Neural crest cell (in vitro differentiated cells): ENCODE results near the gene PCSK2. TPM values are rescaled to one million over a fixed set of nuclear protein-coding genes. Genes with fewer than 3 reads are reported as not detected.

Experiments used
- DNase-seq: peaks from one replicate; pipeline ENCODE4 v3.0.0; 2021; ENCODE audit warnings: low read depth, mixed read lengths, low spot score
- H3K27ac Mint-ChIP-seq: one replicate; pipeline ENCODE4 v1.8.0; 2021; ENCODE audit warnings: mild to moderate bottlenecking, mixed read lengths; ENCODE audit not compliant: unreplicated experiment
- H3K27me3 Mint-ChIP-seq: 2 replicates; pipeline ENCODE4 v1.8.0; 2021; ENCODE audit warnings: low read depth, mild to moderate bottlenecking, mixed read lengths
- H3K36me3 Mint-ChIP-seq: 2 replicates; pipeline ENCODE4 v1.8.0; 2021; ENCODE audit warnings: low read depth, mild to moderate bottlenecking, mixed read lengths
- H3K4me1 Mint-ChIP-seq: 2 replicates; pipeline ENCODE4 v1.8.0; 2021; ENCODE audit warnings: mixed read lengths
- H3K4me3 Mint-ChIP-seq: one replicate; pipeline ENCODE4 v1.8.0; 2021; ENCODE audit warnings: mild to moderate bottlenecking, mixed read lengths
- H3K9me3 Mint-ChIP-seq: 2 replicates; pipeline ENCODE4 v1.8.0; 2021; ENCODE audit warnings: mixed read lengths
- total RNA-seq: library from RNA; stranded (reverse); gene quantifications from 2 replicates; pipeline ENCODE4 v1.2.1, GENCODE V29; 2021
- TF ChIP-seq, protein P1 (sequence below): fragments of 200-600 bp; sonication (generic); conservative IDR thresholded peaks from 2 replicates; pipeline ENCODE4 v1.5.0; 2021; ENCODE audit warnings: antibody characterized with exemption, mild to moderate bottlenecking

PCSK2 gene
- total RNA-seq, 1 donor from 2014 or later, result 2.1 TPM

DNA sequence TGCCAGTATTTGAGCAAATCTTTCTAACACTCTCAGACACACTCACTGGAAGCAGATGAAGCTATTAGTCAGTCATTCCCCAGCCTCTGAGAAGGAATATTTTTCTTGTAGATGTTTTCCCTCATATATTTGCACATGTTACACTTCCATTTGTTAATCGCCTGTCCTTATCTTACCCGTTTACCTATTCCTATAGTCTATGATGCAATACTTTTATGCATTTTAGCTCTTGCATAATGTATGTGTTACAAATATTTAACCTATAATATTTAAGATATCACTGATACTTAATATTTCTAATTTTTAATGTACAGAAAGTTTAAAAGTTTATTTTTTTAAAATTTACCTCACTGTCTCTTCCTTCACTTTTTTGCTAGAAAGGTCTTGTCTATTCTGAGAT is 71.9 kb downstream of the PCSK2 start:
- Mint-ChIP-seq H3K9me3 (peaks cover 5% of the 10 kb centered on the region), H3K4me1 (no peaks in the 10 kb centered on the region), H3K27me3 (no peaks in the 10 kb centered on the region), H3K36me3 (no peaks in the 10 kb centered on the region), H3K27ac (no peak overlapping the region), H3K4me3 (no peak overlapping the region)
- TF ChIP-seq, protein P1, sequence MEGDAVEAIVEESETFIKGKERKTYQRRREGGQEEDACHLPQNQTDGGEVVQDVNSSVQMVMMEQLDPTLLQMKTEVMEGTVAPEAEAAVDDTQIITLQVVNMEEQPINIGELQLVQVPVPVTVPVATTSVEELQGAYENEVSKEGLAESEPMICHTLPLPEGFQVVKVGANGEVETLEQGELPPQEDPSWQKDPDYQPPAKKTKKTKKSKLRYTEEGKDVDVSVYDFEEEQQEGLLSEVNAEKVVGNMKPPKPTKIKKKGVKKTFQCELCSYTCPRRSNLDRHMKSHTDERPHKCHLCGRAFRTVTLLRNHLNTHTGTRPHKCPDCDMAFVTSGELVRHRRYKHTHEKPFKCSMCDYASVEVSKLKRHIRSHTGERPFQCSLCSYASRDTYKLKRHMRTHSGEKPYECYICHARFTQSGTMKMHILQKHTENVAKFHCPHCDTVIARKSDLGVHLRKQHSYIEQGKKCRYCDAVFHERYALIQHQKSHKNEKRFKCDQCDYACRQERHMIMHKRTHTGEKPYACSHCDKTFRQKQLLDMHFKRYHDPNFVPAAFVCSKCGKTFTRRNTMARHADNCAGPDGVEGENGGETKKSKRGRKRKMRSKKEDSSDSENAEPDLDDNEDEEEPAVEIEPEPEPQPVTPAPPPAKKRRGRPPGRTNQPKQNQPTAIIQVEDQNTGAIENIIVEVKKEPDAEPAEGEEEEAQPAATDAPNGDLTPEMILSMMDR, result no peak
- DNase-seq, result no peak

DNA sequence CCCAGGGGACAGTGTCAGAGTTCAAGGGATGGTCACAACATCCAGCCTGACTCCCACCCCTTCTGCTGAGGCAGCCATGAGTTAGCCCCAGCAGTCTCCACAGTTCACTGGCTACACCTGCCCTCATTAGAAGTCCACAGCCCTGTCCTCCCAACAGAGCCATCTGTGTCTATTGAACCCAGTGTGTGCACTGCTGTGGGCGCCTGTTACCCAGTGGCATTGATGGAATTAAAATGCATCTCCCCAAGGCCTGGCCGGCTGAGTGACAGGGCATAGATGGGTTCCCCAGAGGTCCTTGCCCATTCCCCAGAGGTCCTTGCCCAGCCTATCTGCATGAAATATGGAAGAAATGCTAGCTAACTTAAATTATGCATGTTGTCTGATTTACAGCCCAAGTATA is 73.3 kb downstream of the PCSK2 start:
- Mint-ChIP-seq H3K36me3 (no peaks in the 10 kb centered on the region), H3K4me1 (no peaks in the 10 kb centered on the region), H3K9me3 (peaks cover 5% of the 10 kb centered on the region), H3K4me3 (no peak overlapping the region), H3K27ac (no peak overlapping the region), H3K27me3 (no peaks in the 10 kb centered on the region)
- DNase-seq, result no peak
- TF ChIP-seq, protein P1, result no peak

DNA sequence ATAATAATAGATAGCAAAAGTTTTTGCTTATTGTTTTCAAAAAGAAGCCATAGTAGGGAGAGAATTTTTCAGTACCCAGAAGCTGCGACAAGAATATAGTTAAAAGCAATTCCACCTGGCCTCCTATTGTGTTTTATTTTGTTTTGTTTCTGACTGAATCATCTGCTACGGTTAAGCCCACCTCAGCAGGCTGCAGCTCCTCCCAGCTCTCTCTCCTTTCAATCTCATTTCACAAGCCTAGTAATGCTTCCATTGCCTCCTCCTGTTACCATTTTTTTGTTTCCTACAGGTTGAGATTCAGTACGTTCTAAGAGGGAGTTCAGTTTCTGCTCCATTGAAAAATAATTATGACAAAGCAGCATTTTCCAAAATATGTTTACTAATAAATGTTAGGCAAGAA is 77.9 kb downstream of the PCSK2 start:
- Mint-ChIP-seq H3K4me3 (no peak overlapping the region), H3K27ac (no peak overlapping the region), H3K36me3 (no peaks in the 10 kb centered on the region), H3K4me1 (no peaks in the 10 kb centered on the region), H3K27me3 (no peaks in the 10 kb centered on the region), H3K9me3 (peaks cover 5% of the 10 kb centered on the region)
- DNase-seq, result no peak
- TF ChIP-seq, protein P1, result no peak

DNA sequence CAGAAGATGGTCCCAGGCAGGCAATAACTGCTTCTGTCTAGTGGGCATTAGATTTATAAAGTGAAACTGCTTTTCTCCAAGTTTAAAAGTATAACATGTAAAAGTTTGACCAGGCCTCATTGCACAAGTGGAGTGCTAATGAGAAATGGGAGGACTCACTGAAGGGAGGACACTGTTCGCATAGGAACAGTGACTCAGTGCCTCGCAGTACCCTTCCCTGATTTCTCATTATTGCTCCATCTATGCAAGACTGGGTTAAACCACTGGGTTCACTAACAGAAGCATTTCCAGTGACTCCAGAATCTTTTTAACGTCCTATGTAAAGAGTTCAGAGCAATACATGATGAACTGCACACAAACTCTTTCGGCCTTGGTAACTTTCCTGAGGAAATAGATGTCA is 79.6 kb downstream of the PCSK2 start:
- Mint-ChIP-seq H3K36me3 (no peaks in the 10 kb centered on the region), H3K4me3 (no peak overlapping the region), H3K27ac (no peak overlapping the region), H3K4me1 (no peaks in the 10 kb centered on the region), H3K9me3 (peaks cover 5% of the 10 kb centered on the region), H3K27me3 (no peaks in the 10 kb centered on the region)
- TF ChIP-seq, protein P1, result no peak
- no peak for DNase-seq

DNA sequence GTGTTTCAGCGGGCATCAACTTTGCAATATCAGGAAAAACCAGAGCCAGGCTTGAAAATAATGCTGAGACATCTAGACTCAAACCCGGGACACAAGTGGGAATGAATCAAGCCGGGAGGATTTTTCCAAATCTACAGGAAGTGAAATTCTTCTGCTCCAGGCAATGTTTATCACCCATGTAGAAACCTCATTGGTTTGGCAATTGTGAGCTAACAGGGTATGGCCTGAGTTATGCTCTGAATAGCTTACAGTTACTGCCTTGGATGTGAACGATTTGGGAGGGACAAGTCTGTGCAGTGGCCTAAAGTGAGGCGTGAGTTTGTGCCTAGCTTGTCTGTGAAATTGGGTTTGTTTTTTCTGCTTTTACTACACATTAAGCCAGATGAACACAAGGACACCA is 87.4 kb downstream of the PCSK2 start:
- Mint-ChIP-seq H3K4me1 (peaks cover 20% of the 10 kb centered on the region), H3K36me3 (no peaks in the 10 kb centered on the region), H3K4me3 (no peak overlapping the region), H3K27ac (no peak overlapping the region), H3K27me3 (no peaks in the 10 kb centered on the region), H3K9me3 (no peaks in the 10 kb centered on the region)
- TF ChIP-seq, protein P1, result no peak
- no peak for DNase-seq
